H1 (cell line): ENCODE measurements around the gene CEACAM20. TPM values are rescaled to one million over a fixed set of nuclear protein-coding genes. Genes with fewer than 3 reads are reported as not detected.

Experiments
- polyA plus RNA-seq, 7 experiments: library from polyadenylated mRNA; depleted of rRNA in 3 of 7; stranded (reverse) in 5 of 7; unstranded in 2 of 7; fragments of >200 nt in 5 of 7; fragments of 200-250 nt in 2 of 7; gene quantifications; 1 replicate in 5 of 7; 2 replicates in 1 of 7; 4 replicates in 1 of 7; pipeline versions ENCODE4 v1.2.1 to v1.2.3, GENCODE V29; 2011 to 2013; ENCODE audit warnings: missing spikeins in 2 of 7, mixed read lengths in 2 of 7
- total RNA-seq: library from RNA; stranded (reverse); fragmentation: NEBNext Ultra II Directional; extraction: Animal tissue kit (Norgen Biotek cat#: 25700); gene quantifications from 2 replicates; pipeline ENCODE4 v1.2.1, GENCODE V29; 2021
- TF ChIP-seq, protein P1 (sequence below): fragments of 300-600 bp; sonication (generic); IDR thresholded peaks from 2 replicates; pipeline ENCODE4 v1.7.1; 2012; ENCODE audit warnings: low read length, moderate library complexity, mild to moderate bottlenecking, inconsistent platforms; ENCODE audit not compliant: insufficient replicate concordance

Gene CEACAM20
- total and polyA plus RNA-seq, 2 of the 8 experiments (the other 6 are each of a cell fraction or from before 2014, with no cell fraction given): not detected

- TF ChIP-seq, protein P1, sequence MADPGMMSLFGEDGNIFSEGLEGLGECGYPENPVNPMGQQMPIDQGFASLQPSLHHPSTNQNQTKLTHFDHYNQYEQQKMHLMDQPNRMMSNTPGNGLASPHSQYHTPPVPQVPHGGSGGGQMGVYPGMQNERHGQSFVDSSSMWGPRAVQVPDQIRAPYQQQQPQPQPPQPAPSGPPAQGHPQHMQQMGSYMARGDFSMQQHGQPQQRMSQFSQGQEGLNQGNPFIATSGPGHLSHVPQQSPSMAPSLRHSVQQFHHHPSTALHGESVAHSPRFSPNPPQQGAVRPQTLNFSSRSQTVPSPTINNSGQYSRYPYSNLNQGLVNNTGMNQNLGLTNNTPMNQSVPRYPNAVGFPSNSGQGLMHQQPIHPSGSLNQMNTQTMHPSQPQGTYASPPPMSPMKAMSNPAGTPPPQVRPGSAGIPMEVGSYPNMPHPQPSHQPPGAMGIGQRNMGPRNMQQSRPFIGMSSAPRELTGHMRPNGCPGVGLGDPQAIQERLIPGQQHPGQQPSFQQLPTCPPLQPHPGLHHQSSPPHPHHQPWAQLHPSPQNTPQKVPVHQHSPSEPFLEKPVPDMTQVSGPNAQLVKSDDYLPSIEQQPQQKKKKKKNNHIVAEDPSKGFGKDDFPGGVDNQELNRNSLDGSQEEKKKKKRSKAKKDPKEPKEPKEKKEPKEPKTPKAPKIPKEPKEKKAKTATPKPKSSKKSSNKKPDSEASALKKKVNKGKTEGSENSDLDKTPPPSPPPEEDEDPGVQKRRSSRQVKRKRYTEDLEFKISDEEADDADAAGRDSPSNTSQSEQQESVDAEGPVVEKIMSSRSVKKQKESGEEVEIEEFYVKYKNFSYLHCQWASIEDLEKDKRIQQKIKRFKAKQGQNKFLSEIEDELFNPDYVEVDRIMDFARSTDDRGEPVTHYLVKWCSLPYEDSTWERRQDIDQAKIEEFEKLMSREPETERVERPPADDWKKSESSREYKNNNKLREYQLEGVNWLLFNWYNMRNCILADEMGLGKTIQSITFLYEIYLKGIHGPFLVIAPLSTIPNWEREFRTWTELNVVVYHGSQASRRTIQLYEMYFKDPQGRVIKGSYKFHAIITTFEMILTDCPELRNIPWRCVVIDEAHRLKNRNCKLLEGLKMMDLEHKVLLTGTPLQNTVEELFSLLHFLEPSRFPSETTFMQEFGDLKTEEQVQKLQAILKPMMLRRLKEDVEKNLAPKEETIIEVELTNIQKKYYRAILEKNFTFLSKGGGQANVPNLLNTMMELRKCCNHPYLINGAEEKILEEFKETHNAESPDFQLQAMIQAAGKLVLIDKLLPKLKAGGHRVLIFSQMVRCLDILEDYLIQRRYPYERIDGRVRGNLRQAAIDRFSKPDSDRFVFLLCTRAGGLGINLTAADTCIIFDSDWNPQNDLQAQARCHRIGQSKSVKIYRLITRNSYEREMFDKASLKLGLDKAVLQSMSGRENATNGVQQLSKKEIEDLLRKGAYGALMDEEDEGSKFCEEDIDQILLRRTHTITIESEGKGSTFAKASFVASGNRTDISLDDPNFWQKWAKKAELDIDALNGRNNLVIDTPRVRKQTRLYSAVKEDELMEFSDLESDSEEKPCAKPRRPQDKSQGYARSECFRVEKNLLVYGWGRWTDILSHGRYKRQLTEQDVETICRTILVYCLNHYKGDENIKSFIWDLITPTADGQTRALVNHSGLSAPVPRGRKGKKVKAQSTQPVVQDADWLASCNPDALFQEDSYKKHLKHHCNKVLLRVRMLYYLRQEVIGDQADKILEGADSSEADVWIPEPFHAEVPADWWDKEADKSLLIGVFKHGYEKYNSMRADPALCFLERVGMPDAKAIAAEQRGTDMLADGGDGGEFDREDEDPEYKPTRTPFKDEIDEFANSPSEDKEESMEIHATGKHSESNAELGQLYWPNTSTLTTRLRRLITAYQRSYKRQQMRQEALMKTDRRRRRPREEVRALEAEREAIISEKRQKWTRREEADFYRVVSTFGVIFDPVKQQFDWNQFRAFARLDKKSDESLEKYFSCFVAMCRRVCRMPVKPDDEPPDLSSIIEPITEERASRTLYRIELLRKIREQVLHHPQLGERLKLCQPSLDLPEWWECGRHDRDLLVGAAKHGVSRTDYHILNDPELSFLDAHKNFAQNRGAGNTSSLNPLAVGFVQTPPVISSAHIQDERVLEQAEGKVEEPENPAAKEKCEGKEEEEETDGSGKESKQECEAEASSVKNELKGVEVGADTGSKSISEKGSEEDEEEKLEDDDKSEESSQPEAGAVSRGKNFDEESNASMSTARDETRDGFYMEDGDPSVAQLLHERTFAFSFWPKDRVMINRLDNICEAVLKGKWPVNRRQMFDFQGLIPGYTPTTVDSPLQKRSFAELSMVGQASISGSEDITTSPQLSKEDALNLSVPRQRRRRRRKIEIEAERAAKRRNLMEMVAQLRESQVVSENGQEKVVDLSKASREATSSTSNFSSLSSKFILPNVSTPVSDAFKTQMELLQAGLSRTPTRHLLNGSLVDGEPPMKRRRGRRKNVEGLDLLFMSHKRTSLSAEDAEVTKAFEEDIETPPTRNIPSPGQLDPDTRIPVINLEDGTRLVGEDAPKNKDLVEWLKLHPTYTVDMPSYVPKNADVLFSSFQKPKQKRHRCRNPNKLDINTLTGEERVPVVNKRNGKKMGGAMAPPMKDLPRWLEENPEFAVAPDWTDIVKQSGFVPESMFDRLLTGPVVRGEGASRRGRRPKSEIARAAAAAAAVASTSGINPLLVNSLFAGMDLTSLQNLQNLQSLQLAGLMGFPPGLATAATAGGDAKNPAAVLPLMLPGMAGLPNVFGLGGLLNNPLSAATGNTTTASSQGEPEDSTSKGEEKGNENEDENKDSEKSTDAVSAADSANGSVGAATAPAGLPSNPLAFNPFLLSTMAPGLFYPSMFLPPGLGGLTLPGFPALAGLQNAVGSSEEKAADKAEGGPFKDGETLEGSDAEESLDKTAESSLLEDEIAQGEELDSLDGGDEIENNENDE: no peak
These were observed 43.1 kb upstream of the CEACAM20 start (continued) for GRCh38 chr19:44572581-44572900.
